Measurements from ENCODE around the gene ACRV1.

- TF ChIP-seq CTCF (optimal IDR thresholded peaks at IDR 0.05 in 1 of 3, IDR thresholded peaks at IDR 0.05 in 1 of 3, conservative IDR thresholded peaks at IDR 0.05 in 1 of 3; ENCODE audit: extremely low read depth in 1 of 3, insufficient read depth in 2 of 3, low read length in 3 of 3) = peak; percentile 29 to 32 (median 29)
- TF ChIP-seq EZH2 (IDR thresholded peaks at IDR 0.05; ENCODE audit: low read length) = no peak
These were observed 43.5 kb upstream of the ACRV1 start for GRCh38 chr11:125724125-125724524.

All from keratinocyte (primary cell).